CD4-positive, alpha-beta T cell treated with Interleukin-15 for 1 hour (primary cell): ENCODE results near the gene CEP68.
"Not testable (repeated sequence)": the region's sequence is repeated elsewhere in the genome, so short reads cannot be mapped to it uniquely, and the experiment has no call there.

Experiments
- DNase-seq: peaks from one replicate; pipeline ENCODE4 v3.0.0-alpha.2; 2020

The CEP68 gene

GRCh38 chr2:65093211-65093610, 37.0 kb downstream of the CEP68 start:
- no peak for DNase-seq

GRCh38 chr2:65096948-65097347, 40.7 kb downstream of the CEP68 start:
- DNase-seq, result no peak

GRCh38 chr2:65097844-65098243, 41.6 kb downstream of the CEP68 start:
- DNase-seq, result no peak

DNA sequence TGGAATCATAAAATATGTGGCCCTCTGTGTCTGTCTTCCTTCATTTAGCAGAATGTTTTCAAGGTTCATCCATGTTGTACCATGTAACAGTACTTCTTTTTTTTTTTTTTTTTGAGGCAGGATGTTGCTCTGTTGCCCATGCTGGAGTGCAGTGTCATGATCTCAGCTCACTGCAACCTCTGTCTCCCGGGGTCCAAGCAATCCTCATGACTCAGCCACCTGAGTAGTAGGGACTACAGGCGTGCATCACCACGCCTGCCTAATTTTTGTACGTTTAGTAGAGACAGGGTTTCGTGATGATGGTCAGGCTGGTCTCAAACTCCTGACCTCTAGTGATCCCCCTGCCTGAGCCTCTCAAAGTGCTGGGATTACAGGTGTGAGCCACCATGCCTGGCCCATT, 42.5 kb downstream of the CEP68 start:
- no peak for DNase-seq

DNA sequence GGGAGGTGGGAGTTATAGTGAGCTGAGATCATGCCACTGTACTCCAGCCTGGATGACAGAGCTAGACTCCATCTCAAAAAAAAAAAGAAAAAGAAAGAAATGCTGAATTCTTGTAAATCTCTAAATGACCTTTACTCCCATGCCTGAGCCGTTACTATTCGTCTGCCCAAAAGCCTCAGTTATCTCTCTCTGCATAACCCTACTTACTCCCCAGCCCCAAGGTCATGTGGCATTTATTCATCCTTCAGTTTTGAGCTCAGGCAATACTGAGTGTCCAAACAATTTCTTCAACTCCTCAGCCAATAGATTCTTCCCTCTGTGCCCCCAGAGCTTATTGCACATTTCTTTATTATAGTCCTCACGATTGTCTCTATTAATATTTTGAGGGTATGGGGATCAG, 44.9 kb downstream of the CEP68 start:
- no peak for DNase-seq

DNA sequence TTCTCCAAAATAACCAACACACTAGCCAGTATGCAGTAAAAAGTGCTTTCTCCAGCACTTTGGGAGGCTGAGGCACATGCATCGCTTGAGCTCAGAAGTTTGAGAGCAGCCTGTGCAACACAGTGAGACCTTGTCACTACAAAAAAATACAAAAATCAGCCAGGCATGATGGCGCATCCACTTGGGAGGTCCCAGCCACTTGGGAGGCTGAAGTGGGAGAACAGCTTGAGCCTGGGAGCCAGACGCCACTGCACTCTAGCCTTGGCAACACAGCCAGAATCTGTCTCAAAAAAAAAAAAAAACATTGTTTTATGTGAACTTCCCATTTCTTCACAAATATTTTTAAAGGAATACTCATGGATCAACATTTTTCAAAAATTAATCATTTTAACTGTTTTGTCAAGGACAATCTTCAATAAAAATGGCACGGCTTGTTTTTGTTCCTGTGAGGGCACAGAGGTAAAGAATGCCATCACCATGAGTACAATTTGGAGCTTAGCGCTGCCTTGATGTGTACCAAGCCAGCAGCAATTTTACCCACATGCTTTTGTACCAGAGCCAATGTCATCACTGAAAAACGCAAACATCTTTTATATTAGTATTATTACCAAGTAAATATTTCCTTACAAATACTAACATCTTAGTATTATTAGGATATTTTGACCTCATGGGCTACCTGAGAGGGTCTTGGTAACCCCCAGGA, 46.9 kb downstream of the CEP68 start:
- no peak for DNase-seq

DNA sequence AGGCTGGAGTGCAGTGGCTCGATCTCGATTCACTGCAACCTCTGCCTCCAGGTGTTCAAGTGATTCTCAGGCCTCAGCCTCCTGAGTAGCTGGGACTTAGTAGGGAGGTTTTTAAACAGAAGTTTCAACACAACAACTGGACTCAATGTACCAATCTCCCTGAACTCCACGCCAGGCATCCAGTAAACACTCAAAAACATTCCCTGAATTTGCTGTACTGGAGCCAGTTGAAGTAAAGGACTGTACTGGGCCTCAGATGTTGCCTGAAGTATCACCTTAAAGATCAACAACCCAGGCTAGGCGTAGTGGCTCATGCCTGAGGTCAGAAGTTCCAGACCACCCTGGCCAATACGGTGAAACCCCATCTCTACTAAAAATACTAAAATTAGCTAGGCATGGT, 51.3 kb downstream of the CEP68 start:
- no peak for DNase-seq

GRCh38 chr2:65108780-65109179, 52.6 kb downstream of the CEP68 start:
- no peak for DNase-seq

DNA sequence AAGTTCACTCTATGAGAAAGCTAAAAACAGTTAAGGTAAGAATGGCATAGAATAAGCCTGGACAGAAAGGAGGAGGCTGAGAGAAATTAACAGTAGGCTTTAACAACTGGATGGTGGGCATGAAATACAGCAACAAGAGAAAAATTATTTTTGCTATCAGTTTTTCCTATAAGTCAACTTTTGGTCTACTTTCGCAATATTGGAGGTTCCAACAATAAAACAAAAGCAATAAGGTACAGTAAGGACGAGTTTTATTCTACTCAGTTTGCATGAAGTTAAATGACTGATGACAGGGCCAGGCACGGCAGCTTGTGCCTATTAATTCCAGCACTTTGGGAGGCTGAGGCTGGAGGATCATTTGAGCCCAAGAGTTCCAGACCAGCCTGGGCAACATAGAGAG, 56.4 kb downstream of the CEP68 start:
- no peak for DNase-seq

GRCh38 chr2:65113229-65113628, 57.0 kb downstream of the CEP68 start:
- DNase-seq, result no peak

DNA sequence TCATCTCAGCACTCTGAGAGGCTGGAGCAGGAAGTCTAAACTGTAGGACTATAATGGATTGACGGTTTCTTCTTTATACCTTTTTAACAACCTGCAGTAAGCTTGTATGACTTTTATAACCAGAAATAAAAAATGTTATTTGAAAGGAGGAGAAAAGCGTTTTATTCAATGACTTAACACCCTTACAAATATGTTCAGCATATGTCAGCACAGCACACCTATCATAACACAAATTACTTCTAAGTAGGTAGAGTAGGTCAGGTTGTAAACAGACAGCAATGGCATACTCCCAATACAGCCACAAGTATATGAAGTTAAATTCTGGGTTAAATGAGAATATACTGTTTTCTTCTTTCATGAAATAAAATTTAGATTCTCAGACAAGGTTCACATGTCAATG, 57.6 kb downstream of the CEP68 start:
- DNase-seq, result no peak

- no peak for DNase-seq
Measured at GRCh38 chr2:65114921-65115320, 58.7 kb downstream of the CEP68 start.

DNA sequence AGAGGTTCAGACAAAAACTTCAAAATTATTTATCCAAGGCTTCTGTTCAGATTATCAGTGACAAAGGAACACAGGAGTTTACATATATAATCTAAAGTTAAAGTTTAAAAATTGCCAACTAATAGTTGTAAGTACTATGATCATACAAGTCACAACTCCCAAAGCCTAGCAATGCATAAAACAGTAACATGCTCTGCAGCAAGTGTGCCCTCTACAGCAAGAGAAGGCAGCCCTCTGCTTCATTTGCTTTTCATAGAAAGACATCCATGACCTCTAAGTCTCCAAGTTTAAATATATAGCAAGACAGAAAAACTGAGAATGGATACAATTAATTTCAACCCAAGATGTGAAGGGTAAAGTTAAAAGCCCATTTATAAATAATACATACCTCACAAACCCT, 60.4 kb downstream of the CEP68 start:
- no peak for DNase-seq

- DNase-seq, result no peak
Measured at GRCh38 chr2:65120990-65121693, 64.9 kb downstream of the CEP68 start.

DNA sequence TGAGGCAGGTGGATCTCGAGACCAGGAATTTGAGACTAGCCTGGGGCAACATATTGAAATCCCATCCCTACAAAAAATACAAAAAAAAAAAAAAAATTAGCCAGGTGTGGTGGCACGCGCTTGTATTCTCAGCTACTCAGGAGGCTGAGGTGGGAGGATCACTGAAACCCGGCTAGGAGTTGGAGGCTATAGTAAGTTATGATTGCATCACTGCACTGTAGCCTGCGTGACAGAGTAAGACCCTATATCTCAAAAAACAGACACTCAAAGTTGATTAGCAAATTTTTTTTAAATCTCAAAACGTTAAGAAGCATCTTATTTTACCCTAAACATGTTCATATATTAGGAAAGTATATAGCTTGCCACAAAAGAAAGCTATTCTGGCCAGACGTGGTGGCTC, 66.1 kb downstream of the CEP68 start:
- DNase-seq, result no peak

DNA sequence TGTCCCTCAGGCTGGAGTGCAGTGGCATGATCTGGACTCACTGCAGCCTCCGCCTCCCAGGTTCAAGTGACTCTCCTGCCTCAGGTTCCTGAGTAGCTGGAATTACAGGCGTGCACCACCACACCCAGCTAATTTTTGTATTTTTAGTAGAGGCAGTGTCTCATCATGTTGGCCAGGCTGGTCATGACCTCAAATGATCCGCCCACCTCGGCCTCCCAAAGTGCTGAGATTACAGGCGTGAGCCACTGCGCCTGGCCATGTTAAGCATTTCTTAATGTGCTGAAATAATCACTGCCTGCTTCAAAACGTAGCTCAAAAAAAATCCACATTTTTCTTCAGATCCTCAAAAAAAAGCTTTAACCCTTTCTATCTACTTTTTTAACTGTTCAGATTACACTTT, 69.2 kb downstream of the CEP68 start:
- DNase-seq, result not testable (repeated sequence)

- DNase-seq, result no peak
Measured at GRCh38 chr2:65128297-65129190, 72.3 kb downstream of the CEP68 start.

- peak; percentile 22 for DNase-seq
Measured at GRCh38 chr2:65129286-65129825, 73.1 kb downstream of the CEP68 start.

DNA sequence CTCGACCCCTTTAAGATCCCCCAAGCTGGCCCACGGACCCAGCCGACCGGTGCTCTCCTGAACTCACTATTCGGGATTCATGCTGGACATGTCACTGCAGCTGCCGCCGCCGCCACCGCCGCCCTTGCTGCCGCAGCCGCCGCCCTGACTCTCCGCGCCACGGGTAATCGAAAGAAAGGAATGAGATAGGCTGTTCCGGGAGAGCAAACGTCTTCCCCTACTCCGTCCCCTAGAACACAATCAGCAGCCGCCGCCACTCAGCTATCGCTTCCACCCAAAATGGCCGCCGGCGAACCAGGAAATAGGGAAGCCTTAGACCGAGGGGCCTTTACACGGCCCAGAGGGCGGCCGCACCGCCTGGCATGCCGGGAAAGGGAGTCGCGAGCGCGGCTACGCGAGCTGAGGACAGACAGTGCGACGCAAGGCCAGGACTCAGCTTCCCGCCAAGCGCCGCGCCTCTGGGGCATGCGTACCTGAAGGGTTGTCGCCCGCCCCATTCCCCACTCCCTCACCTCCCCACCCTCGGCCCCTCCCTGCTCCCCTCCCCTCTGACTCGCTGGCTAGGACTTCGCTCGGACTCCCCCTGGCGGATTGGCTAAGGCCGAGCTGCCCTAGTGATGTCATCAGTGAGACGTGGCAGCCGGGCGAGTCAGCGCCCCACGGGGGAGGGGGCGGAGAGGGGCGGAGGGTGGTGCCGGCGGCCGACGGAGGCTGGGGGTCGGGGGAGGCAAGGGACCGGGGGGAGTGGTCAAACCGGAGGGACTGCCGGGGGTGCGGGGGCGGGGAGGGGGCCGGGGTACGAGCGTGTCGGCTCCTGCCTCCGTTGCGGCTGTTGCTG, 73.8 kb downstream of the CEP68 start, which contains the start of gene RAB1A:
Gene RAB1A, minus strand, starts transcription at position 281 of the 838 bp plus-strand sequence. Its CDS starts 191 bp downstream, at position 90.
- DNase-seq, result peak; percentile 100

GRCh38 chr2:65130664-65131175, 74.5 kb downstream of the CEP68 start:
- DNase-seq, result no peak

DNA sequence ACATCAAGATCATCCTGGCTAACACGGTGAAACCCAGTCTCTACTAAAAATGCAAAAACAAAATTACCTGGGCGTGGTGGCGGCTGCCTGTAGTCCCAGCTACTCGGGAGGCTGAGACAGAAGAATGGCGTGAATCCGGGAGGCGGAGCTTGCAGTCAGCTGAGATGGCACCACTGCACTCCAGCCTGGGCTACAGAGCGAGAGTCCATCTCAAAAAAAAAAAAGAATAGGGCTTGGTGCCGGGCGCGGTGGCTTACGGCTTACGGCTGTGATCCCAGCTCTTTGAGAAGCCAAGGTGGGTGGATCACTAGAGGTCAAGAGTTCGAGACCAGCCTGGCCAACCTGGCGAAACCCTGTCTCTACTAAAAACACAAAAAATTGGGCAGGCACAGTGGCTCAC, 76.7 kb downstream of the CEP68 start:
- not testable (repeated sequence) for DNase-seq

DNA sequence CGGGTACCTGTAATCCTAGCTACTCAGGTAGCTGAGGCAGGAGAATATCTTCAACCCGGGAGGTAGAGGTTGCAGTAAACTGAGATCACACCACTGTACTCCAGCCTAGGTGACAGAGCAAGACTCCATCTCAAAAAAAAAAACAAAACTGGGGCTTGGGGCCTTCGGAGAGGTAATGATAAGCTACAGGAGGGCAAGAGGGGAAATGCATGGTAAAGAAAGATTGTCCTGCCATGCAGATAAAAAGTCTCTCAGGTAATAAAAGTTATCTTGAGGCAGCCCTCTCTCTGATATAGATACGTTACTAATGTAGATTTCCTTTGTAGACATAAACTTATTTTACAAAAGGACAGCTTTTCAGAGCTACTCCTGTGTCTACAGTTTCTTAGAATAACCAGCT, 77.4 kb downstream of the CEP68 start:
- DNase-seq, result no peak
